Heart left ventricle (tissue), 16 donors: ENCODE measurements around the gene ZNF692. TPM values are rescaled to one million over a fixed set of nuclear protein-coding genes. Genes with fewer than 3 reads are reported as not detected.

Experiments used
- ATAC-seq, 4 donors: fragments of 200-7000 bp; cut with Tn5 transposase; one replicate each; pipeline ENCODE4 v1.9.1; 2020 to 2022; ENCODE audit warnings: moderate library complexity in 4 of 4, mild to moderate bottlenecking in 3 of 4, moderate number of reproducible peaks in 1 of 4
- DNase-seq, 5 donors: peaks; one replicate each; pipeline ENCODE4 v3.0.0-alpha.2; 2020
- H3K27ac ChIP-seq, 12 donors: fragments of 200-600 bp; sonication (generic) in 4 of 12; one replicate each; pipeline versions ENCODE4 v1.5.0 to v1.8.0; 2016 to 2022; ENCODE audit warnings: mild to moderate bottlenecking in 2 of 12
- H3K27me3 ChIP-seq, 9 donors: fragments of 200-600 bp; sonication (generic) in 2 of 9; one replicate each; pipeline versions ENCODE4 v1.5.1 to v1.8.0; 2016 to 2022; ENCODE audit warnings: mild to moderate bottlenecking in 3 of 9
- H3K36me3 ChIP-seq, 9 donors: fragments of 200-600 bp; sonication (generic) in 2 of 9; one replicate each; pipeline versions ENCODE4 v1.5.0 to v1.8.0; 2018 to 2022; ENCODE audit warnings: mild to moderate bottlenecking in 2 of 9
- H3K4me1 ChIP-seq, 12 donors: fragments of 200-600 bp; sonication (generic) in 4 of 12; one replicate each; pipeline versions ENCODE4 v1.5.0 to v1.8.0; 2016 to 2022; ENCODE audit warnings: mild to moderate bottlenecking in 3 of 12
- H3K4me3 ChIP-seq, 12 donors: fragments of 200-600 bp; sonication (generic) in 4 of 12; one replicate each; pipeline versions ENCODE4 v1.5.0 to v1.8.0; 2017 to 2022; ENCODE audit warnings: mild to moderate bottlenecking in 9 of 12, moderate library complexity in 4 of 12
- H3K9me3 ChIP-seq, 12 donors: fragments of 200-600 bp; sonication (generic) in 4 of 12; one replicate each; pipeline versions ENCODE4 v1.5.0 to v1.8.0; 2016 to 2022; ENCODE audit warnings: mild to moderate bottlenecking in 1 of 12
- POLR2A ChIP-seq, 2 donors: fragments of 450-650 bp; IDR thresholded peaks; one replicate each; pipeline ENCODE4 v1.6.1; 2017; ENCODE audit warnings: antibody characterized with exemption in 2 of 2, mild to moderate bottlenecking in 2 of 2, moderate library complexity in 2 of 2
- WGBS, 4 donors: extraction: QIAGEN DNeasy Blood & Tissue Kit in 2 of 4; methylation state at CpG; one replicate each; pipeline versions ENCODE4 v1.1.5 to v1.1.7; 2013 to 2018; 5-methylcytosine and 5-hydroxymethylcytosine counted together
- intact Hi-C, 10 donors: fragments of 100-400 bp; cut with DNase I; formaldehyde crosslinking; loops; one replicate each; pipeline versions ENCODE4 v1.11.1 to v1.14.2; 2022
- polyA plus RNA-seq, 2 donors: library from polyadenylated mRNA; stranded (reverse); fragments of 200-250 nt; gene quantifications; one replicate each; pipeline ENCODE4 v1.2.3, GENCODE V29; 2013
- total RNA-seq, 9 donors: library from RNA; depleted of rRNA in 2 of 9; stranded (reverse); fragments of >200 nt in 2 of 9; fragmentation: NEBNext Ultra II Directional in 3 of 9; extraction: Animal tissue kit (Norgen Biotek cat#: 25700) in 3 of 9; gene quantifications; one replicate each; pipeline versions ENCODE4 v1.1.0 to v1.2.4, GENCODE V29; 2016 to 2023
- TF ChIP-seq, protein P1 (sequence below), 12 donors: fragments of 200-600 bp; sonication (generic) in 4 of 12; IDR thresholded peaks; one replicate each; pipeline versions ENCODE4 v1.5.0 to v1.8.0; 2018 to 2022; ENCODE audit warnings: antibody characterized with exemption in 12 of 12, mild to moderate bottlenecking in 5 of 12
- donor health status: ischemic (EF 13 %, LVEDD 7.1; RV severe dilation, severe dysfunction).
- donor health status: healthy with polysubstance abuse.
- donor health status: DM: no; HTN: yes; CAD: no.
- donor health status: DM: no; HTN: no; CAD: no.
- donor health status: ischemic (EF 25% LVEDD 6.9; RV normal size, moderate dysfunction).
- donor health status: ischemic (EF 25% LVEDD 5.7; RV mildly dilated, moderate dysfunction).
- donor health status: healthy.
- donor health status: DM: yes; HTN: yes; CAD: no.
- donor health status: ischemic (EF 35%, LVEDD 5.7; RV mildly dilated, moderate dysfunction).
- donor health status: nonischemic (EF 11% LVEDD 7.7; RV severe dilation, severe dysfunction).
- donor health status: DM: yes; HTN: yes; CAD: no.
- donor health status: PGD.
- donor health status: ischemic (EF 29% LVEDD 5.4; RV normal size, mild dysfunction).
- donor health status: nonischemic (EF 23%, LVEDD 6.1; RV moderate dilation, normal function).

Gene ZNF692
- total and polyA plus RNA-seq, 11 donors: 7.4 to 32.4 (median 14.8) TPM

DNA sequence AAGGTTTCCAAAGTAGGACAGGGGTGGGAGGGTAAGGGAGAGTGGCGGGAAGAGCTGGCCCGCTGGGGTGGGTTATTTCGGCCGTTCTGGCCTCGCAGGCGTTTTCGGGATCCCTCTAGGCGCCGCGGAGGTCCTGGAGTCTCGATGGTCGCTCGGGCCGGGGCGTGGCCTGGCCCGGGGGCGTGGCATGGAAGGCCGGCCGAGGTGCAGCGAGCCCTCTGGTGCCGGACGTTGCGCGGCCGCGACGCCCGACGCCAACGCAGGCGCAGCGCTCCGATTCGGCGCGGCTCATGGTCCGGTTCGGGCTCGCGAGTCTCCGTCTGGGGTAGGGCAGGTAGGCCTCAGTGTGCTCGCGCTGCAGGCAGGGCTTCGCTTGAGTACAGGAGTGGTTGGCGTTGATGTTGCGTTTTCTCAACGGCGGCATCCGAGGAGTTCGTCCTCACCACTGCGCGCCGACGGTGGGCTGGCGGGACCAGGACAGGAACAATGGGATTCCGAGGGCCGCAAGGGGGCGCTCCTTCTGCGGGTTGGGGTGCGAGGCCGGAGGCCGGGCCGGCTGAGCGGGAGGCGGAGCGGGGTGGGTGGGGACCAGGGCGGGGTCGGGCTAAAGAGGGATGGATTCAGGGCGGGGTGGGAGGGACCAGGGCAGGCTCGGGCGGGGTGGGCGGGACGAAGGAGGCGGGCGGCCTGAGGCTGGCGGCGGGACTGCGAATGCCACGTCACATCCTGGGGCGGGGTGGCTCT is 47.3 kb upstream of the ZNF692 start, which contains the start of gene PGBD2:
Gene PGBD2, plus strand, starts transcription at position 227 of the 744 bp plus-strand sequence. CDS start 7,628 bp downstream, outside the sequence.
- H3K4me3 ChIP-seq: peak within 1 kb of the TSS; percentile 53 to 94 (median 78)
- intact Hi-C loops: loop anchor here in 5 of 10 donors (1.0 to 2.0 kb wide), 5 partner anchors 33 to 80 kb away; partner anchors contain the start of genes ZNF672 (in 2 of the 5) and ZNF692 (in 2 of the 5)
- peaks cover 0 to 5% (median 0%) of the 10 kb centered on the region in 9 donors for H3K27me3 ChIP-seq
- H3K36me3 ChIP-seq: peaks cover 0 to 3% (median 0%) of the 10 kb centered on the region in 9 donors
- 1% methylated on average over 48 to 80 of the region's 80 CpGs for WGBS, 4 donors
- no peaks in the 10 kb centered on the region for H3K9me3 ChIP-seq
- H3K4me1 ChIP-seq: peaks cover 0 to 18% (median 13%) of the 10 kb centered on the region in 12 donors
- H3K27ac ChIP-seq: peak within 1 kb of the TSS; percentile 88 to 99 (median 95)
- ATAC-seq: peak; percentile 91 to 97 (median 95)
- TF ChIP-seq, protein P1, sequence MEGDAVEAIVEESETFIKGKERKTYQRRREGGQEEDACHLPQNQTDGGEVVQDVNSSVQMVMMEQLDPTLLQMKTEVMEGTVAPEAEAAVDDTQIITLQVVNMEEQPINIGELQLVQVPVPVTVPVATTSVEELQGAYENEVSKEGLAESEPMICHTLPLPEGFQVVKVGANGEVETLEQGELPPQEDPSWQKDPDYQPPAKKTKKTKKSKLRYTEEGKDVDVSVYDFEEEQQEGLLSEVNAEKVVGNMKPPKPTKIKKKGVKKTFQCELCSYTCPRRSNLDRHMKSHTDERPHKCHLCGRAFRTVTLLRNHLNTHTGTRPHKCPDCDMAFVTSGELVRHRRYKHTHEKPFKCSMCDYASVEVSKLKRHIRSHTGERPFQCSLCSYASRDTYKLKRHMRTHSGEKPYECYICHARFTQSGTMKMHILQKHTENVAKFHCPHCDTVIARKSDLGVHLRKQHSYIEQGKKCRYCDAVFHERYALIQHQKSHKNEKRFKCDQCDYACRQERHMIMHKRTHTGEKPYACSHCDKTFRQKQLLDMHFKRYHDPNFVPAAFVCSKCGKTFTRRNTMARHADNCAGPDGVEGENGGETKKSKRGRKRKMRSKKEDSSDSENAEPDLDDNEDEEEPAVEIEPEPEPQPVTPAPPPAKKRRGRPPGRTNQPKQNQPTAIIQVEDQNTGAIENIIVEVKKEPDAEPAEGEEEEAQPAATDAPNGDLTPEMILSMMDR (IDR thresholded peaks at IDR 0.05): peak; percentile 44 to 80 (median 62)
- TF ChIP-seq POLR2A (IDR thresholded peaks at IDR 0.05): peak in 1 of 2 donors; percentile 86
- DNase-seq: peak; percentile 93 to 97 (median 95)

DNA sequence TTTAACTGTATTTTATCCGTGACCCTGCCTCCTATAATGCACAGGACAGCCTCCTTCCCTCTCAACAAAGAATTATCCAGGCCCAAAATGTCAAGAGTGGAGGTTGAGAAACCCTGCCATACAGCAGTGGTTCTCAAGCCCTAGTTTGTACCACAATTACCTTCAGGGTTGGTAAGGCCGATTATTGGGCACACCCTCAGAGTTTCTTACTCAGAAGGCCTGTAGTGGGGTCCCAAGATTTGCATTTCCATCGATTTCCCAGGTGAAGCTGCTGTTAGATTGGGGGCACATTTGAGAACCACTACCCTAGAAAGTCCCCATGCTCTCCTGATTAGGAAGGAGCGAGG is 46.8 kb upstream of the ZNF692 start:
- 33 to 38% (median 34%) methylated on average over 4 of the region's 4 CpGs for WGBS, 4 donors
- intact Hi-C loops: loop anchor here in 5 of 10 donors (1.0 to 2.0 kb wide), 5 partner anchors 32 to 79 kb away; partner anchors contain the start of genes ZNF672 (in 2 of the 5) and ZNF692 (in 2 of the 5)
- no peak for DNase-seq
- H3K27ac ChIP-seq: peak overlapping the region; percentile 69 to 99 (median 95)
- peaks cover 0 to 5% (median 0%) of the 10 kb centered on the region in 9 donors for H3K27me3 ChIP-seq
- peaks cover 0 to 3% (median 0%) of the 10 kb centered on the region in 9 donors for H3K36me3 ChIP-seq
- peak overlapping the region in 11 of 12 donors; percentile 53 to 94 (median 78) for H3K4me3 ChIP-seq
- ATAC-seq: no peak
- TF ChIP-seq, protein P1 (IDR thresholded peaks at IDR 0.05): no peak
- no peak for TF ChIP-seq POLR2A (IDR thresholded peaks at IDR 0.05)
- peaks cover 0 to 18% (median 13%) of the 10 kb centered on the region in 12 donors for H3K4me1 ChIP-seq
- no peaks in the 10 kb centered on the region for H3K9me3 ChIP-seq

DNA sequence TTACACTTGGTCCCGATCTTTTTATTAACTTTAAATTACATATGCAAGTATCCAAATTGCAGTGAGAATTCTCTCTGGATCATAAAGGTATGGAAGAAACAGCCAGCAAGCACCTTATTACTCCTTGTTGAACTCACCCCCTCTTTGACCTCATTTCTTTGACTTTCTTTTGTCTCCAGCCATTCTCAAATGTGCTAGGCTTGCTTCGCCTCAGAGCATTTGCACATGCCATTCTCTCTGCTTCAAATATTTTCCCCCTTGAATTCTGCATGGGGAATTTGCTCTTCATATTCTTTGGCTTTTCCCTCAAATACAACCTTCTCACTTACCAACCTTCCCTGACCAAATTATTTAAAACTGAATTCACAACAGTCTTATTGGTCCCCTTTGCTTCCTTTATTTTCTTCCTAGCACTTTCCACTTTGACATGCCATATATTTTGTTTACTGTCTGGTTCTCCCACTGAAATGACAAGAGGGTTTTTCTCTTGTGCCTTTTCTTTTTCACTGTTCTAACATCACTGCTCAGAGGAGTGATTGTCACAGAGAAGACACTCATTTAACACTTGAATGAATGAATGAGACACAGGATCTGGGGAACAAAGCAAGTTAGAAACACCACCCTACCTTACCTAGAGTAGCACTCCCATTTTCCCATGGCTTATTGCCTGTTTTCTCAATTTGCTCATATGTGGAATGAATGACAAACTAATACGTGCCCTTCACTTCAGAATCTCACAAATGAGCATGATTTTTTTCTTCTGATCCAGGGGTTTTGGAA is 45.7 kb upstream of the ZNF692 start:
- intact Hi-C loops: no loop called here
- H3K27me3 ChIP-seq: peaks cover 0 to 7% (median 0%) of the 10 kb centered on the region in 9 donors
- ATAC-seq (no peak), DNase-seq (no peak)
- H3K4me3 ChIP-seq: no peak overlapping the region
- peaks cover 0 to 18% (median 13%) of the 10 kb centered on the region in 12 donors for H3K4me1 ChIP-seq
- WGBS, 4 donors: 90 to 95% (median 93%) methylated on average over 3 of the region's 3 CpGs
- H3K36me3 ChIP-seq: no peaks in the 10 kb centered on the region
- TF ChIP-seq, protein P1 (IDR thresholded peaks at IDR 0.05): no peak
- TF ChIP-seq POLR2A (IDR thresholded peaks at IDR 0.05): no peak
- no peak overlapping the region for H3K27ac ChIP-seq
- H3K9me3 ChIP-seq: no peaks in the 10 kb centered on the region
